Cardiac fibroblast (primary cell): ENCODE data around the gene TNS3.

ENCODE experiments used
- DNase-seq, 2 donors: peaks; one replicate each; pipeline versions ENCODE4 v3.0.0 to v3.0.0-alpha.2; 2010; ENCODE audit warnings: low read depth in 2 of 2
- H3K4me3 ChIP-seq, 2 donors: replicated peaks in 1 of 2; 1 replicate in 1 of 2; 2 replicates in 1 of 2; pipeline ENCODE4 v1.5.1; 2011; ENCODE audit warnings: low read depth in 2 of 2, low read length in 2 of 2, mild to moderate bottlenecking in 2 of 2, moderate library complexity in 1 of 2
- CTCF ChIP-seq: IDR thresholded peaks from one replicate; pipeline ENCODE4 v1.5.1; 2011; ENCODE audit warnings: low read depth, mild to moderate bottlenecking, low read length, inconsistent platforms

Gene TNS3

DNA sequence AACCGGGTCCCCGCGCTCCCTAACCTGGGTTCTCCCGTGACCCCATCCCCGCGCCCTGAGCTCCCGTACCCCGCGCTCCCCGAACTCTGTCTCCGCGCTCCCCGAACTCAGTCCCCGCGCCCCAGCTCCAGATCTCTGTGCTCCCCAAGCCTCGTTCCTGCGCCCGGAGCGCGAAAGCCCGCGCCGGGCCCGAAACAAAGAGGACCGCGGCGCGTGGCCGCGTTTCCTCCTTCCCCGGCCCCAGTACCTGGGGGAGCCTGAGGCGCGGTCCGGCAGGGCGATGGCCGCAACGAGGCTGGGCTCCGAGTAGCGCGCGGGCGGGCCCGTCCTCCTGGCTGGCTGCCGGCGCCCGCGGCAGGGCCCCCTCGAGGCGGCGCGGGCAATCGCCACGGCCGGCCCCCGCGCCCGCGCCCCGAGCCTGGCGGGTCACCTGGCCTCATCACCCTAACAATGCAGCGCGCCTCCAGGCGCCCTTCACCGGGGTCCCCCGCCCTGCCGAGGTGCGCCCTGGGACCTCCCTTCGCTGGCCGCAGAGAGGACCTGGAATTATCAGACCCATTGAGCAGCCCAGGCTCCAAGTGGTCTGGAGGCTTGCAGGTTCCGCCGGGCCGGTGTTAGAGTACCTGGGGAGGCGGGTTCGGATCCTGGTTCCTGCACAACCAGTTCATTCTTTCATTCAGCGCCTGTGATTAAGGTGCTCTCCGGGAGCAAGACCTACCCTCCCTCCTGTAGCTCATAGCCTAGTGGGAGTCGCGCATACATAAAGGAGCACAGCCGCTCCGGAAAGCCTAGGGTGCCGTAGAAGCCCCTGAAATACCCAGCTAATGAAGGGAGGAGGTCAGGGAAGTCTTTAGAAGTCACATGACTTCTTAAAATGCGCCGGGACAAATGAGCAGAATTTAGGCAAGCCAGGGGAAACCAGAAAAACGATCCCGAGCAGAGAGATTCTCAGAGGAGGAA is at the start of gene TNS3:
Gene TNS3, minus strand, starts transcription at position 308 of the 960 bp plus-strand sequence. CDS start 142,475 bp downstream, outside the sequence.
- peak within 1 kb of the TSS; percentile 84 to 92 for H3K4me3 ChIP-seq
- TF ChIP-seq CTCF: no peak
- DNase-seq: peak; percentile 44 to 59

DNA sequence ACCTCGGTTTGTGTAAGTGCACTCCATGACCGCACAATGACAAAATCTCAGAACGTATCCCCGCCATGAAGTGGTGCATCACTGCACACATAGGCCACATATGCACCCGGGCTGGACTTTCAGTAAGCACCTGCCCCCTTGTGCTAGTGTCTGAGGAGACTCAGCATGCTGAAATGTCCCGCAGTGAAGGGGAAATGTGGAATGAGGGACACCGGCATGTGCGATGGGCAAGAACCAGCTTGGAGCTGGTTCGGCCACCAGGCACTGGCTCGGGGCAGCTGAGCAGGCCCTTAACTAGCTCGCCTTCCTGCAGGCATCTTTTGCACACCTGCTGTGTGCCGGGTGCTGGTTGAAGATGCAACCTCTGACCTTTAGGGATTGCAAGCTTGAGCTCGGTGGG is 49.8 kb upstream of the TNS3 start:
- no peak overlapping the region for H3K4me3 ChIP-seq
- no peak for TF ChIP-seq CTCF
- no peak for DNase-seq

DNA sequence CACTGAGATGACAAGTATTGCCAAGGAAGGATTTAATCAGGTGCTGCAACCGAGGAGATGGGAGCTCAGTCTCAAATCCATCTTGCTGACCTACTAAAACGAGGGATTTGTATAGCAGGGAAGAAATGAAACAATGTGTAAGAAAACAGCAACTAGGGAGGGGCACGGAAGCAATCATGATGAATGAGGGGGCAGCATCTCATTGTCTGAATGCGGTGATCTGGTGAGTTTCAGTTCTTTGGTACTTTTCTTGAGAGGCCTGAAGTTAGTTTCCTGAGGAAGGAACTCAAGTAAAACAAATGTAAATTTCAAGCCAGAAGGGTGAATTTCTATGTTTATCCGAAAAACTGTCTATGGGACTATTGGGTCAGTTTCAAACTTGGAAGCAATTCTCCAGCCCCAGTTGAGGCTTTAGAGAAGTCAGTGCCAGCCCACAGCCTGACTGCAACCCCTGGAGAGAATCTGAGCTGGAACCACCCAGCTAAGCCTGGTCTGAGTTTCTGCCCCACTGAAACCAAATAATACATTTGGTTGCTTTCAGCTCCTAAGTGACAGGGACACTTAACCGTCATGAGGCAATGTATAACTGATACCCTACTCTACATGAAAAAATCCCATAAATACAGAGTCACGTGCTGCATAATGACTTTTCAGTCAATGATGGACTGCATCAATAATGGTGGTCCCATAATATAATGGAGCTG is 45.8 kb upstream of the TNS3 start:
- no peak for DNase-seq

GRCh38 chr7:47625861-47626715 is 44.2 kb upstream of the TNS3 start:
- no peak for TF ChIP-seq CTCF
- DNase-seq: no peak
- H3K4me3 ChIP-seq: no peak overlapping the region

More for the DNA sequence above, 45.8 kb upstream of the TNS3 start:
- no peak overlapping the region for H3K4me3 ChIP-seq
- TF ChIP-seq CTCF: no peak

DNA sequence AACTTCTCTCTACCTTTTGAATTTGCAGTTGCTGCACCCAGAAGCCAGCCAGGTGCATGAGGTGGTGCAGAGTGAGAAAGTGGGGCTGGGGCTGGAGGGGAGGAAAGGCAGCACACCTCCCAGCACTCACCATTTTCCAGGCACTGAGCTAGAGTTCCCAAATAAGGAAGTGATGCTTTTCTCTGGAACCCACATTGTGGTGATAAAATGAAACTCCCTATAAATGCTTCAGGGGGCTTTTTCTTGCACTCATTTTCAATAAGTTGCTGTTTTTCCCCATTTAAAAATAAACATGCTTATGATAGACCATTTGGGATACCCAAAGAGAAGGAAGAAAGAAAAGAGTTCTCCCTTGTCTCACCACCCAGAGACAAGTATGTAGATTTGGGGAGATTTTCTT is 42.8 kb upstream of the TNS3 start:
- DNase-seq: no peak
- no peak for TF ChIP-seq CTCF
- H3K4me3 ChIP-seq: no peak overlapping the region

GRCh38 chr7:47622946-47623640 is 41.2 kb upstream of the TNS3 start:
- H3K4me3 ChIP-seq: no peak overlapping the region
- DNase-seq: peak; percentile 86 to 92
- no peak for TF ChIP-seq CTCF
